Putamen (tissue), 1 donor: ENCODE data around the gene CENPP.

Source experiments
- DNase-seq: peaks from one replicate; pipeline ENCODE4 v3.0.0-alpha.2; 2016; ENCODE audit warnings: low spot score

Gene CENPP

GRCh38 chr9:92313624-92314012 is 12.1 kb upstream of the CENPP start:
- DNase-seq = no peak

- DNase-seq = no peak
These were observed 10.3 kb upstream of the CENPP start for GRCh38 chr9:92315456-92315855.

DNA sequence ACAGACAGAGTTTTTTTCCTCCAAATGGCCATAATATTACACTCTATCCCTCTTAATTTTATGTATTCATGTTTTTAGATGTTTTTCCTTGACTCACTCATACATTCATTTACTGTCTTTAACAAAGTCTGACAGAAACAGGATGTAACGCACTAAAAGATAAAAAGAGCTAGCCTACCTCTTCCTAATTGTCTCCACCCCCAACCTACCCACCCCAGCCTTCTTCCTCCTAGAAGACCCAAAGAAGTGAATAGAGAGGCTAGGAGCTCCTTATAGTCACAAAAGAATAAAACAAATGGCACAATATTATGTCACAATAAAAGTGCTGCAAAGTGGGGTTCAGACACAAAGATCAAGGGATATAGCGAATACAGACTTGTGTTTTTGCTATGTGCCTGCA is 1.3 kb upstream of the CENPP start:
- no peak for DNase-seq

DNA sequence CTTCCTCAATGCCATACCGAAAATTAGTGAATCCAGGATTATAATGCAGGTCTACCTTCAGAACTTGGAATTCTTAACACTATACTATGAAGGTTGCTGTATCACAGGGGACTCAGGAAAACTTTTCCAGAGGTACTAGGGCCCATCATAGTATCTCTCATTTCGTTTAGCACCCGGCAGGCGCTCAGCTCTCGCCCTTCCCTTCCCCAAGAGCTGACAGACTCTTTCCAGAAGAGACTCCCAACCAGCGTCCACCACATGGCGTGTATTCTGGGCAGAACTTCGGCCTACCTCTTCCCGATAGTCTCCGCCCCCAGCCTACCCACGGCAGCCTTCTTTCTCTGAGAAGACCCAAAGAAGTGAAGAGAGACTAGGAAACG is 874 bp upstream of the CENPP start:
- peak; percentile 1 for DNase-seq

- no peak for DNase-seq
These were observed 293 bp downstream of the CENPP start for GRCh38 chr9:92325991-92326500.

DNA sequence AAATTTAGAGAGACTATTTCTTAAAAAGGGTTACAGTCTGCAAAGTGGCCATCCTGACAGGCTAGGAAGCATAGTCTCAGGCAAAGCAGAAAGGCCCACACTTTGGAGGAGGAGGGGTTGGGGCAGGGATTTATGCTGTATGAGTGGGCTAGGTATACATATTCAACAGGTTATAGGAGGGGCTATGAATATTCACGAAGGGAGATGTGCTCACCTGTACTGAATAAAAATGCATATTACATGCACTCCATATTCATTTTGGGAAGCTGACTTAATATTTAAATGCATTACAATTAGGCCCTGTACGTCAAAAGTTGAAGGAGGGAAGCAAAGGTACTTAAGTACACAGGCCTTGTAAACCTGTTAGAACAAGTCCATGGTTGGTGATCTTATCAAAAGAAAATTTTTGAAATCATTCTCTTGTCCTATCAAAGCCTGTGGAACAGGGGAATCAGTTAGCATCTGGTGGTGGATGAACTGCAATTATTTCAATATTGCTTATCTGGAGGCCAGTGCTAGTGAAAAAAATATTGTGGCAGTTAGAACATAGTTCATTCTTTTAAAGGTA is 1.6 kb downstream of the CENPP start:
- DNase-seq = no peak

GRCh38 chr9:92328225-92328624 is 2.5 kb downstream of the CENPP start:
- DNase-seq = no peak

DNA sequence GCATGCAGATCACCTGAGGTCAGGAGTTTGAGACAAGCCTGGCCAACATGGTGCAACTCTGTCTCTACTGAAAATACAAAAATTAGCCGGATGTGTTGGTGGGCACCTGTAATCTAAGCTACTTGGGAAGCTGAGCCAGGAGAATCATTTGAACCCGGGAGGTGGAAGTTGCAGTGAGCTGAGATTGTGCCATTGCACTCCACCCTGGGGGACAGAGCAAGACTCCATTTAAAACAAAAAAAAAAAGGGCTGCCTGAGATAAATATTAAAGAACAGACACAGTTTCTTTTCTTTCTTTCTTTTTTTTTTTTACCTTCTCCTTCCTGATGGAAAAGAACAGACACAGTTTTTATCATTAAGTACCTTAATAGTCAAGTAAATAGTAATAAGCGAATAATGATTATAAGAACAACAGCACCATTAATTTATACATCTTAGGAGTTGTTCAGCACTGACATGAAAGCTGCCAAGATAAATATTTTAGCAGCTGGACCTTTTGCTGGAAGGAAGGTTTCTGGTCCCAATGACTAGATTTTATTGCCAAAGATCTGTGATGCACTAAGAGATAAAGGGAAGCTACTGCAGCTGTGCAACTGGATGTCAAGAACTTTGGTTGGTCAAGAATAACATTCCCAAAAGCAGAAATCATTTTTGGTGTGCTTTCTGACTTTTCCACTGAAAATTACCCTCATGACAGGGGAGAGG is 7.0 kb downstream of the CENPP start:
- no peak for DNase-seq

GRCh38 chr9:92333282-92333634 is 7.5 kb downstream of the CENPP start:
- DNase-seq = no peak

DNA sequence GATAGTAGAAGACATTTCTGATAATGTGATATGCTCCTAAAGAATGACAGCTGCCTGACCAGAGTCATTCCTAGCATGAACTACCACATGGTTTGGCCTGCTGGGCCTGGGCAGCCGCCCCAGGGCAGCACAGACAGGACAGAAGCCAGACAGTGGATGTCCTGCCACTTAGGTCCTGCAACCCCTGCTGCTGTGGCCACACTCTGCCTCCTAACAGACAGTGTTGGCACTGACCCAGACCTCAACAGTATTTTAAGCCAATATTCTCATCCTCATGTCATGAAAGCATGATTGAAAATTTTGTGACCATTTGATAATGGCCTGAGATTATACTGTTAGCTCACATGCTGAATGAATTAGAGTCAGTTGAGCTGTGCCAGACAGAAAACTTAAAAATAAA is 15.8 kb downstream of the CENPP start:
- DNase-seq = no peak

GRCh38 chr9:92342825-92343488 is 17.2 kb downstream of the CENPP start:
- DNase-seq = no peak

- DNase-seq = no peak
These were observed 19.8 kb downstream of the CENPP start for GRCh38 chr9:92345582-92345981.

GRCh38 chr9:92349771-92350739 is 24.3 kb downstream of the CENPP start:
- DNase-seq = no peak

GRCh38 chr9:92350740-92351133 is 25.0 kb downstream of the CENPP start:
- no peak for DNase-seq

GRCh38 chr9:92353051-92353450 is 27.3 kb downstream of the CENPP start:
- DNase-seq = no peak

DNA sequence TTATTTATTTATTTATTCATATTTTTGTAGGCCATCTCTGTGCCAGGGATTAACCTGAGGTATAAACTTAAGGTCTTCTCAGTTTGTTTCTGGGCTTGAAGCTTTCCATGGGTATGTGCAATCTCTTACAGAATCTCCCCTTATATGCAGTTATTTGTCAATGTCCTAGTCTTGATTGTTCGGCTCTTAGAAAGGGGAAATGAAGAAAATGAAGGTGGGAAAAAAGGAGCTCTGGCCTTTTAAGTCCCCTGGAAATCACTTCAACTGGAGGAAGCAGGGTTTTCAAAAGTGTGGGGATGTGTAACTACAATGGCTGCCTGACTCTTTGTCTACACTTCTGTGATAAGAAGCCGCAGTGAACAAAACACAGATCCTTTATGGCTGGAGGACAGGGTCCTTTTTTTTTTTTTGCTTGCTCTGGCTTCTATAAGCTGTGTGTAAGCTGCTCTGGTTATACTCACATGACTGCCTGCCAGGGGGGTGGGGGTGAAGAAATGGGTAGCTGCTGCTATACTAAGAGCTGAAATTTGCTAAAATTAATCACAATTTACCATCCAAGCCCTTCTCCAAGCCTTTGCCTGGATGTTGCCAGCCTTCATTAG is 33.7 kb downstream of the CENPP start:
- DNase-seq = no peak

DNA sequence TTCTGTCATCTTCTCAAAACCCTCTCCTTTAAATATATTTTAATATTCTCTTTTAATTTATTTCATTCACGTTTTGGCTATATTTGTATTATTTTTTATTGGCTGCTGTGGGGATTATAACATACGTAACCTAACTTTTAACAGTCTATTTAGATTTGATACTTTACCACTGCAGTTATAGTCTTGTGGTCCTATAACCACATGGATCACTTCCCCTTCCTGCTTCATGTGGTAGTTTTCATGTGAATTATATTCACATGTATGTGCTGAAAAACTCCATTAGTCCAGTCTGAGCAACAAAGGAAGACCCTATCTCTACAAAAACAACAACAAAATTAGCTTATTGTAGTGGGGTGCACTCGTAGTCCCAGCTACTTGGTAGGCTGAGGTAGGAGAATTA is 34.3 kb downstream of the CENPP start:
- no peak for DNase-seq

- DNase-seq = no peak
These were observed 43.3 kb downstream of the CENPP start for GRCh38 chr9:92369075-92369474.

GRCh38 chr9:92373167-92373566 is 47.4 kb downstream of the CENPP start:
- no peak for DNase-seq

DNA sequence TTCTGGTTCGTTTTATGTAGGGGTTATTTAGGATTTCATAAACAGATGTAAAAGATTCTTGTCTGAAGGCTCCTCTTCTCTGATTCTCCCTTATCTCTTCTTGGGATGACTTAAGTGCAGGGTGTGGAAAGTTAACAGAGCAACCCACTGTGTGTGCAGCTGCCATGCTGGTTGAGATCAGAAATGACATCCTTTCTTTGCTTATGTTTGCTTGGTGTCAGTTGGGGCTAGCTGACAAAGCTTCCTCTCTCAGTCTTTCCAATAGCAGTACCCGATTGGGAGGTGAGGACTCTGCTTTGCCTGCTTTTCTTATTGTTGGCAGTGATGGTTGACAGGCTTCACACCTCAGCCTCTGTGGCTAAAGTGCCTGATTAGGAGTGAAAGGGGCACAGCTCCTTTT is 52.1 kb downstream of the CENPP start:
- DNase-seq = no peak

- DNase-seq = no peak
These were observed 53.3 kb downstream of the CENPP start for GRCh38 chr9:92378865-92379560.
